BLaER1 (cell line): Measurements from ENCODE around the gene GTF2A1.

Experiments
- H3K27ac ChIP-seq: shearing (Covaris generic); formaldehyde crosslinking; 2 replicates; pipeline ENCODE4 v1.8.1; 2022
- H3K27me3 ChIP-seq: shearing (Covaris generic); formaldehyde crosslinking; 2 replicates; pipeline ENCODE4 v1.8.1; 2022
- H3K36me3 ChIP-seq: shearing (Covaris generic); formaldehyde crosslinking; 2 replicates; pipeline ENCODE4 v1.8.1; 2022
- H3K4me1 ChIP-seq: shearing (Covaris generic); formaldehyde crosslinking; 2 replicates; pipeline ENCODE4 v1.8.1; 2022
- H3K4me2 ChIP-seq: shearing (Covaris generic); formaldehyde crosslinking; 2 replicates; pipeline ENCODE4 v1.8.1; 2022
- H3K4me3 ChIP-seq: shearing (Covaris generic); formaldehyde crosslinking; 2 replicates; pipeline ENCODE4 v1.8.1; 2022
- H3K9ac ChIP-seq: shearing (Covaris generic); formaldehyde crosslinking; 2 replicates; pipeline ENCODE4 v1.8.1; 2022
- H3K9me3 ChIP-seq: shearing (Covaris generic); formaldehyde crosslinking; 2 replicates; pipeline ENCODE4 v1.8.1; 2022
- H4K20me1 ChIP-seq: shearing (Covaris generic); formaldehyde crosslinking; 2 replicates; pipeline ENCODE4 v1.8.1; 2022
- Cebpa-rat ChIP-seq: shearing (Covaris generic); IDR thresholded peaks from 2 replicates; pipeline ENCODE4 v1.8.1; 2022

GTF2A1 gene

DNA sequence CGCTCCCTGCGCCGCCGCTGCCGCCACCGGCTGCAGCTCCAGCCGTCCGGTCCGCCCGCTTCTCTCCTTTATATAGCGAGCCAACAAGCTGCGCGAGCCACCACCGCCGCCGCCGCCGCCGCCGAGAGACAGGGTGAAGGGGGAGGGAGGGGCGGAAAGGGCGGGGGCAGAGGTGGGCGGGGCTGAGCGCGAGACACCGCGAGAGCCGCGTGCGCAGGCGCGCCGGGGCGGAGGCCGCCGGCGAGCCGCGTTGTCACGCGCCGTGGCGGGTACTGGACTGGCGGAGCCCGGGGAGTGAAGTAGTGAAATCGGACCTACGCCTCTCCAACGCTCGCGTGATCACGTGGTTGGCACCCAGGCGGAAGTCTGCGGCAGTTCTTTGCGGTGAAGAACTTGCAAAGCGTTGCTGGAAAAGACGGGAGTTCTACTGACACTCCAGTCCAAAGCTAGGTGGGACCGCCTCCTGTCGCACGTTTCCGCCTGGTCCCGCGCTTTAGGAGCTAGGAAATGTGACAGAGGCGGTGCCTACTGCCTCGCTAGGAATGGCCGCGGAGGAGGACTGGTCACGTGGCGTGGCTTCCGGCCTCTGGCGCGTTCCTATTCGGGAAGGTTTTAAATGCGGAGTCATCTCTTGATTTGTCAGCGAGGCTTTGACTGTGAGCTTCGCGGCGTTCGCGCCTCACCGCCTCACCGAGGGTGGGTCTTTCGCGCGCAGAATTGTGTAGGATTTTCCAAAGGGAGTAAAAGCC lies at the start of gene GTF2A1:
GTF2A1 (minus strand) TSS at position 130 of the 749 bp plus-strand sequence. CDS start 441 bp downstream, outside the sequence.
- Histone ChIP-seq H3K9me3 (no peaks in the 10 kb centered on the region), H4K20me1 (no peaks in the 10 kb centered on the region), H3K9ac (peak within 1 kb of the TSS; percentile 100), H3K4me1 (peaks cover 35% of the 10 kb centered on the region), H3K27ac (peak within 1 kb of the TSS; percentile 99), H3K4me2 (peak within 1 kb of the TSS; percentile 84), H3K27me3 (no peaks in the 10 kb centered on the region), H3K36me3 (peaks cover 7% of the 10 kb centered on the region), H3K4me3 (peak within 1 kb of the TSS; percentile 90)
- TF ChIP-seq Cebpa-rat = no peak

DNA sequence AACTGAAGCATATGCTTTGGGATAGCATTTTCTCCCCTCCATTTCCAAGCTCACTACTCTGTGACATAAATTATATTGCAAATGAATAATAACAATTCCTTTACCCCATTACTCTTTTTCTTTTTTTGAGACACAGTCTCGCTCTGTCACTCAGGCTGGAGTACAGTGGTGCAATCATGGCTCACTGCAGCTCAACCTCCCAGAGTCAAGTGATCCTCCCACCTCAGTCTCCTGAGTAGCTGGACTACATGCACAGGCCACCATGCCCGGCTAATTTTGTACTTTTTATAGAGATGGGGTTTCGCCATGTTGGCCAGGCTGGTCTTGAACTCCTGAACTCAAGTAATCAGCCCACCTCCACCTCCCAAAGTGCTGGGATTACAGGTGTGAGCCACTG lies 49.2 kb upstream of the GTF2A1 start:
- Histone ChIP-seq H3K36me3 (no peaks in the 10 kb centered on the region), H3K9me3 (no peaks in the 10 kb centered on the region), H3K9ac (no peak overlapping the region), H3K27ac (no peak overlapping the region), H3K4me1 (peaks cover 23% of the 10 kb centered on the region), H4K20me1 (no peaks in the 10 kb centered on the region), H3K27me3 (no peaks in the 10 kb centered on the region), H3K4me3 (no peak overlapping the region), H3K4me2 (no peak overlapping the region)
- TF ChIP-seq Cebpa-rat = no peak

- no peaks in the 10 kb centered on the region for H3K27me3 ChIP-seq
- no peak overlapping the region for H3K4me3 ChIP-seq
- peaks cover 22% of the 10 kb centered on the region for H3K4me1 ChIP-seq
- no peak overlapping the region for H3K4me2 ChIP-seq
- no peak overlapping the region for H3K27ac ChIP-seq
- TF ChIP-seq Cebpa-rat = no peak
- H3K9ac ChIP-seq = no peak overlapping the region
- no peaks in the 10 kb centered on the region for H4K20me1 ChIP-seq
- no peaks in the 10 kb centered on the region for H3K36me3 ChIP-seq
- no peaks in the 10 kb centered on the region for H3K9me3 ChIP-seq
Measured at GRCh38 chr14:81269100-81269978, 48.6 kb upstream of the GTF2A1 start.

- H3K27me3 ChIP-seq = no peaks in the 10 kb centered on the region
- H3K27ac ChIP-seq = no peak overlapping the region
- H3K9ac ChIP-seq = no peak overlapping the region
- H4K20me1 ChIP-seq = no peaks in the 10 kb centered on the region
- peak overlapping the region; percentile 28 for H3K4me2 ChIP-seq
- H3K4me3 ChIP-seq = no peak overlapping the region
- H3K4me1 ChIP-seq = peaks cover 22% of the 10 kb centered on the region
- no peaks in the 10 kb centered on the region for H3K9me3 ChIP-seq
- TF ChIP-seq Cebpa-rat = no peak
- no peaks in the 10 kb centered on the region for H3K36me3 ChIP-seq
Measured at GRCh38 chr14:81268016-81268416, 47.3 kb upstream of the GTF2A1 start.

DNA sequence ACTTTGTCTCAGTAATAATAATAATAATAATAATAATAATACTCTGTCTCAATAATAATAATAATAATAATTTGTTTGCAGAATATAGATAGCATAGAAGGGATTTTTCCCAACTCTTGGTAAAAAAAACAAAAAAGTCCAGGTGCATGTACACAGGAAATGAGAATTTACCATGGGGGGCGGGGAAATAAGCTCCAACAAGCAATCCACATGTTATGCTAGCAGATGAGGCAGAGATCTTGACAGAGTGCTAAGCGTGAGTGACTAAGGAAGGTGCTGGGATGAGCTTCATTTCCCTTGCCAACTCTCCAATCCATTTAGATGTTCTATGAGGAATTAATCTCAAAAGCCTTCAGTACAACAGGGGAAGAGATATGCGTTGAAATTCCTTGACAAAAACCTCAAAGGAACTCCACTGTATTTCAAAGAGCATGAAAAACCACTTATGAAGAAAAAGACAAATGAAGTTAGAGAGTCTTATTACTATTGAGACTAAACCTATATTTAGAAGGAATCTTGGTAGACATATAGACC lies 44.9 kb upstream of the GTF2A1 start:
- no peak for TF ChIP-seq Cebpa-rat
- Histone ChIP-seq H3K36me3 (no peaks in the 10 kb centered on the region), H3K27ac (no peak overlapping the region), H3K4me3 (no peak overlapping the region), H3K4me2 (peak overlapping the region; percentile 14; the same call in 1 of the 2 replicates), H3K4me1 (peaks cover 22% of the 10 kb centered on the region), H3K27me3 (no peaks in the 10 kb centered on the region), H4K20me1 (no peaks in the 10 kb centered on the region), H3K9me3 (no peaks in the 10 kb centered on the region), H3K9ac (no peak overlapping the region)

- no peak for TF ChIP-seq Cebpa-rat
- no peak overlapping the region for H3K27ac ChIP-seq
- no peaks in the 10 kb centered on the region for H3K36me3 ChIP-seq
- no peaks in the 10 kb centered on the region for H3K9me3 ChIP-seq
- no peaks in the 10 kb centered on the region for H3K27me3 ChIP-seq
- H3K4me3 ChIP-seq = no peak overlapping the region
- H3K9ac ChIP-seq = no peak overlapping the region
- peaks cover 22% of the 10 kb centered on the region for H3K4me1 ChIP-seq
- H3K4me2 ChIP-seq = no peak overlapping the region
- no peaks in the 10 kb centered on the region for H4K20me1 ChIP-seq
Measured at GRCh38 chr14:81264671-81265070, 43.9 kb upstream of the GTF2A1 start.

DNA sequence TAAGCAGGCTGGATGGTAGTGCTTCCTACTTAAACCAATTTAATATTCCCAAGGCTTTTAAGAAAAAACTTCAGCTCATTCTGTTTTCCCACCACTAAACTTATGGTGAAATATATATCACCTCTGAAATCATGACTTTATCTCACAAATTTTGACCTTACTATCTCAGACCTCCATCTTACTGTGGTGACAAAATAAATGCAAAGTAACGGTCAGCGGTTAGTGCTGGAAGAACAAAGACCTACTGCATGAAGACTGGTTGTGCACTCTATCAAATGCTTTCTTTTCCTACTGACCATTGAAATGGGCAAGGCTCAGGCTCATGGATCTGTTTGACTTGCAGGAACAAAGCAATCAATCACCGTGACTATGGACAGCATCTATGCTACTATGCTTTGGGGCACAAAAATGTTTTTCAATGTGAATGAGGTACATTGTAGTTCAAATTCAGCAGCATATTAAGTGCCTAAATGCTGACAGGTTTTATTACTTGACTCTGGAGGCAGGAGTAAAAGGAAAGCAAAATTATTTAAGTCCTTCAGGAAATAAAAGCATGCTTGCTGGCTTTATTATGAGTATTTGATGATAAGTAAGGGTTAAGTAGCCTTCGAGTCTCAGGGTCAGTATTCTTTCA lies 43.1 kb upstream of the GTF2A1 start:
- H3K4me1 ChIP-seq = peaks cover 22% of the 10 kb centered on the region
- no peak overlapping the region for H3K4me3 ChIP-seq
- H3K27me3 ChIP-seq = no peaks in the 10 kb centered on the region
- H3K27ac ChIP-seq = no peak overlapping the region
- TF ChIP-seq Cebpa-rat = no peak
- no peaks in the 10 kb centered on the region for H4K20me1 ChIP-seq
- H3K9ac ChIP-seq = no peak overlapping the region
- H3K4me2 ChIP-seq = no peak overlapping the region
- no peaks in the 10 kb centered on the region for H3K9me3 ChIP-seq
- H3K36me3 ChIP-seq = no peaks in the 10 kb centered on the region

DNA sequence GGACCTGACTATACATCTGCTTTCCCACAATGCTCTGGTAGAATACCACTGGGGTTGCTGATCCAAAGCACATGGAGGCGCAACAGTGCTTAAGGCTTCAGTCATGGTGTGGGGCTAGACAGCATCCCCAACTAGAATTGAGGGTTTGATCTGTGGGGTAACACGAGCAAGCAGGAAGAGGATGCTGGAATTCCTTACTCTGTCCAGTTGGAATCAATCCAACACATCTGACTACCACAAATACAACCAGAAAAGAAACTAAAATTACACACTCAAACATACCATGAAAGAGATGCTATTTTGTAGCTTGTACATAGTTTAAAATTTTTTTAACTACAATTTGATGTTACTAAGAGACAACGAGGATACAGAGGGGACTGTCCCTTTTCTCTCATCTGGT lies 40.4 kb upstream of the GTF2A1 start:
- H3K4me2 ChIP-seq = no peak overlapping the region
- TF ChIP-seq Cebpa-rat = no peak

DNA sequence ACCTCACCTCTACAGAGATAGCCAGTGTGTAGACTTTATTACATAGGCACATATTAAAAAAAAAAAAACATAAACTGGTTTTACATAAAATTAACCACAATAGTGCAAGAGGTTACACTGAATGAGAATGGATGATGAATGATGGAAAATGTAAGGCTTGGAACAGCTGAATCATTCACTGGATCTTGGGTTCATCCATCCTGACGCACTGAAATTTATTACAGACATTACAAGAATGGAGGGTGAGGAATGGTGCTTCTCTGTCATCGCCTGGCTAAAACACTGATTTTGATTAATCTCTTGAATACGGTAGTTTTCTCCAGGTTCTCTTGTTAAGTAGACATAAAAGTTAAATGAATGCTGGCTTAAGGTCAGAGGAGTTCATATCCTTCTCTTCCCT lies 40.0 kb upstream of the GTF2A1 start:
- Histone ChIP-seq H3K9ac (no peak overlapping the region), H3K27ac (no peak overlapping the region), H3K4me1 (peaks cover 15% of the 10 kb centered on the region), H4K20me1 (no peaks in the 10 kb centered on the region), H3K4me3 (no peak overlapping the region), H3K36me3 (no peaks in the 10 kb centered on the region), H3K27me3 (no peaks in the 10 kb centered on the region), H3K4me2 (no peak overlapping the region), H3K9me3 (no peaks in the 10 kb centered on the region)
- TF ChIP-seq Cebpa-rat = no peak

More for the DNA sequence above, 40.4 kb upstream of the GTF2A1 start:
- Histone ChIP-seq H3K27me3 (no peaks in the 10 kb centered on the region), H3K27ac (no peak overlapping the region), H3K4me3 (no peak overlapping the region), H3K9me3 (no peaks in the 10 kb centered on the region), H4K20me1 (no peaks in the 10 kb centered on the region), H3K4me1 (peaks cover 16% of the 10 kb centered on the region), H3K36me3 (no peaks in the 10 kb centered on the region), H3K9ac (no peak overlapping the region)
